ENCODE measurements around the gene VMP1. TPM values are rescaled to one million over a fixed set of nuclear protein-coding genes. Genes with fewer than 3 reads are reported as not detected.

VMP1 gene
- total RNA-seq, 2 experiments from 2014 or later: 73.6 to 81.1 TPM

- TF ChIP-seq CTCF (IDR thresholded peaks at IDR 0.05): no peak
- H3K36me3 Mint-ChIP-seq (ENCODE audit: low read depth): peaks cover 18% of the 10 kb centered on the region
- POLR2A ChIA-PET: interaction anchor here (1.3 to 4.0 kb wide), 4 partner anchors 31 to 141 kb away, joined by 4 to 39 read pairs (median 12); partner anchors contain the start of genes RPS6KB1 and TUBD1
Measured at GRCh38 chr17:59752446-59752845, 45.0 kb downstream of the VMP1 start.

GRCh38 chr17:59752922-59753321, 45.5 kb downstream of the VMP1 start:
- DNase-seq: no peak
- peaks cover 21% of the 10 kb centered on the region for H3K36me3 Mint-ChIP-seq (ENCODE audit: low read depth)
- intact Hi-C loops (cut with DNase I, micrococcal nuclease): loop anchor here (1.0 to 5.0 kb wide), 4 partner anchors 34 to 284 kb away; no protein-coding TSS in a partner anchor
- Histone ChIP-seq H3K4me1 (ENCODE audit: insufficient read depth, low read length) (peaks cover 15% of the 10 kb centered on the region), H3K36me3 (ENCODE audit: insufficient read depth, low read length) (no peaks in the 10 kb centered on the region), H3K27ac (ENCODE audit: low read depth in 1 of 2, low read length in 2 of 2) (no peak overlapping the region), H3K27me3 (ENCODE audit: control insufficient read depth in 1 of 2, insufficient read depth in 2 of 2, low read length in 2 of 2) (no peaks in the 10 kb centered on the region), H3K4me3 (ENCODE audit: low read length) (no peak overlapping the region), H3K9me3 (ENCODE audit: control insufficient read depth in 1 of 2, insufficient read depth in 1 of 2, low read length in 2 of 2) (no peaks in the 10 kb centered on the region)
- no peak for ATAC-seq (ENCODE audit: poor library complexity)
- CTCF ChIA-PET: interaction anchor here (1.0 to 5.5 kb wide), 16 partner anchors 8 to 284 kb away, joined by 4 to 83 read pairs (median 6); partner anchors contain the start of genes RPS6KB1 and TUBD1
- no peaks in the 10 kb centered on the region for H3K27me3 Mint-ChIP-seq
- H3K9me3 Mint-ChIP-seq: no peaks in the 10 kb centered on the region
- no peak for TF ChIP-seq CTCF (IDR thresholded peaks at IDR 0.05)
- H3K27ac Mint-ChIP-seq: peak overlapping the region; percentile 73
- H3K4me1 Mint-ChIP-seq (ENCODE audit: low read depth): peaks cover 35% of the 10 kb centered on the region
- POLR2A ChIA-PET: interaction anchor here (0.8 to 4.0 kb wide), 7 partner anchors 18 to 140 kb away, joined by 3 to 39 read pairs (median 5); partner anchors contain the start of genes RPS6KB1 and TUBD1
- no peak overlapping the region for H3K4me3 Mint-ChIP-seq

More at GRCh38 chr17:59752446-59752845, 45.0 kb downstream of the VMP1 start:
- CTCF ChIA-PET: interaction anchor here (1.0 to 5.5 kb wide), 10 partner anchors 11 to 284 kb away, joined by 4 to 83 read pairs (median 10); no protein-coding TSS in a partner anchor
- no peaks in the 10 kb centered on the region for H3K9me3 ChIP-seq (ENCODE audit: control insufficient read depth in 1 of 2, insufficient read depth in 1 of 2, low read length in 2 of 2)
- Mint-ChIP-seq H3K9me3 (no peaks in the 10 kb centered on the region), H3K4me1 (ENCODE audit: low read depth) (peaks cover 34% of the 10 kb centered on the region), H3K27me3 (no peaks in the 10 kb centered on the region), H3K27ac (no peak overlapping the region), H3K4me3 (no peak overlapping the region)
- H3K27me3 ChIP-seq (ENCODE audit: control insufficient read depth in 1 of 2, insufficient read depth in 2 of 2, low read length in 2 of 2): no peaks in the 10 kb centered on the region
- no peak for DNase-seq
- intact Hi-C loops (cut with DNase I, micrococcal nuclease): loop anchor here (2.0 to 5.0 kb wide), 2 partner anchors 34 to 285 kb away; no protein-coding TSS in a partner anchor
- H3K4me1 ChIP-seq (ENCODE audit: insufficient read depth, low read length): peaks cover 15% of the 10 kb centered on the region
- H3K27ac ChIP-seq (ENCODE audit: low read depth in 1 of 2, low read length in 2 of 2): no peak overlapping the region
- H3K36me3 ChIP-seq (ENCODE audit: insufficient read depth, low read length): no peaks in the 10 kb centered on the region
- H3K4me3 ChIP-seq (ENCODE audit: low read length): no peak overlapping the region
- no peak for ATAC-seq (ENCODE audit: poor library complexity)

- H3K27me3 ChIP-seq (ENCODE audit: control insufficient read depth in 1 of 2, insufficient read depth in 2 of 2, low read length in 2 of 2): no peaks in the 10 kb centered on the region
- no peaks in the 10 kb centered on the region for H3K36me3 ChIP-seq (ENCODE audit: insufficient read depth, low read length)
- POLR2A ChIA-PET: interaction anchor here (0.7 to 4.0 kb wide), 10 partner anchors 17 to 139 kb away, joined by 3 to 39 read pairs (median 6); partner anchors contain the start of genes RPS6KB1 and TUBD1
- peaks cover 15% of the 10 kb centered on the region for H3K4me1 ChIP-seq (ENCODE audit: insufficient read depth, low read length)
- no peaks in the 10 kb centered on the region for H3K9me3 ChIP-seq (ENCODE audit: control insufficient read depth in 1 of 2, insufficient read depth in 1 of 2, low read length in 2 of 2)
- DNase-seq (peak in 5 of 14 experiments; percentile 10 to 89 (median 85)), ATAC-seq (ENCODE audit: poor library complexity) (peak; percentile 93)
- H3K27ac Mint-ChIP-seq: peak overlapping the region; percentile 73
- H3K4me3 Mint-ChIP-seq: peak overlapping the region; percentile 45
- TF ChIP-seq CTCF (IDR thresholded peaks at IDR 0.05): peak; percentile 82
- H3K27me3 Mint-ChIP-seq: no peaks in the 10 kb centered on the region
- peak overlapping the region in 1 of 2 donors; percentile 37 for H3K27ac ChIP-seq (ENCODE audit: low read depth in 1 of 2, low read length in 2 of 2)
- peak overlapping the region; percentile 19 for H3K4me3 ChIP-seq (ENCODE audit: low read length)
- CTCF ChIA-PET: interaction anchor here (0.6 to 5.5 kb wide), 22 partner anchors 9 to 284 kb away, joined by 3 to 83 read pairs (median 6); partner anchors contain the start of genes RPS6KB1 and TUBD1
- intact Hi-C loops (cut with DNase I, micrococcal nuclease): loop anchor here (1.0 to 5.0 kb wide), 4 partner anchors 33 to 284 kb away; no protein-coding TSS in a partner anchor
- H3K36me3 Mint-ChIP-seq (ENCODE audit: low read depth): peaks cover 29% of the 10 kb centered on the region
- no peaks in the 10 kb centered on the region for H3K9me3 Mint-ChIP-seq
- H3K4me1 Mint-ChIP-seq (ENCODE audit: low read depth): peaks cover 35% of the 10 kb centered on the region
Measured at GRCh38 chr17:59753522-59754467, 46.3 kb downstream of the VMP1 start.
